GM19193 (cell line): ENCODE data around the gene PTPRT.

Source experiments
- POLR2A ChIP-seq: IDR thresholded peaks from 4 replicates; pipeline ENCODE4 v1.6.1; 2011; ENCODE audit not compliant: insufficient read depth, insufficient read length; ENCODE audit errors: extremely low read depth

The PTPRT gene

DNA sequence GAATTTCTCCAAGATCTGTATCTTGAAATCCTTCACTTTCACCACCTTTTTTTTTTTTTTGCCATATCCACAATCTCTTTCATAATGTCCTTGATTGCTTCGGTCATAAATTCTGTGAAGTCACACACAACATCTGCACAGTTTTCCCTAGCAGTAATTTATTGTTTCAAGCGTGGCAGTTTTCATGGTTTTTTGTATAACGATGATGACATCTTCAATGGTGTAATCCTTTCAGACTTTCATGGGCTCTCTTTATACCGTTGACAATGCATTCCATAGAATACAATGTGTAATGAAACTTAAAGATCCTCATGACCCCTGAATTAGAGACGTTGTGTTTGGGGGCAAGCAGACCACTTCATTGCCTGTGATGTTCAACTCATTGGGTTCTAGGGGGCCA lies 693.1 kb downstream of the PTPRT start:
- TF ChIP-seq POLR2A, result no peak

DNA sequence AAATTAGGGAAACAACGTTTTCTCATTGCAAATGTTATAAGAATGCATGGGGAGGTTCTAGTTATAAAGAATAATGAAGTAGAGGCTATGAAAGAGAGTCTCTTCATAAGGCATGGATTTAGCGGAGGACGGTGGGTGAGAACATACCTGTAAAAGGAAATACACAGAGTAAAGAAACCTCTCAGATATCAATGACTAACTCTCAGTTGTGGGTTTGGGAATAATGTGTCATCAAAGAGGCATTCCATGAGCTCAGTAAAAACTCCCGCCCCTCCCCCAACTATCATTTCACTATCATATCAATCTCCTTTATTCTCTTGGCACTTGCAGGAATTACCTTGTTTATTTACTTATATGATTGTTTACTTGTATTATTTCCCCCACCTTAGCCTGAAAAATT lies 695.4 kb downstream of the PTPRT start:
- no peak for TF ChIP-seq POLR2A

DNA sequence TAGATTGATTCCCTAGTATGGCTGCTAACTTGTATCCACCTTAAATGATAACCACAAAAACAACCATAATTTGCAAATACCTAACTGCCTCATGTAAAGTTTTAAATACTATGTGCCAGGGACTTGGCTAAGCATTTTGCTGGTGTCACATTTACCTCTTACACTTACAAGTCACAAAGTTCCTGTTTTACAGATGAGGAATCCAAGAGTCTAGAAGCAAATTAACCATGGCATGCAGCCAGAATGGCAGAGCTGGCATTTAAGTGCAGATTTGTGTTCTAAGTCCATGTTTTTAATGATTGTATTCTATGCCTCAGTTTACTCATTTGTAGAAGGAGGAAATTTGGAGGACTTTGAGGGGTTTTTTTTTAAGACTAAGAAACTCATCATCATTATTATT lies 696.7 kb downstream of the PTPRT start:
- TF ChIP-seq POLR2A, result no peak

DNA sequence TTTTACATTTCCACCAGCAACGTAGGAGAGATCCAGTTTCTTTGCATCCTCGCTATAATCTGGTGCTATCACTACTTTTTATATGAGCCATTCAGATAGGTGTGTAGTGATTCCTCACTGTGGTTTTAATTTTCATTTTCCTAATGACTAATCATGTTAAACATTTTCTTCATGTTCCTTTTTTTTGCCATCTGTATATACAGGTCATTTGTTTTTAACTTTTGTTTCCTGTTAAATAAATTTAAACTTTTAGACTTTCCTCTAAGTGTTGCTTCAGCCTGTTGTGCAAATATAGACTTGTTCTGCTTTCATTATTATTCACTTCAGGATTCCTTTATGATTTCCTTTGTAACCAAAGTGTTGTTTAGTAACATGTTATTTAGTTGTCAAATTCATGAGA lies 697.4 kb downstream of the PTPRT start:
- TF ChIP-seq POLR2A, result no peak

DNA sequence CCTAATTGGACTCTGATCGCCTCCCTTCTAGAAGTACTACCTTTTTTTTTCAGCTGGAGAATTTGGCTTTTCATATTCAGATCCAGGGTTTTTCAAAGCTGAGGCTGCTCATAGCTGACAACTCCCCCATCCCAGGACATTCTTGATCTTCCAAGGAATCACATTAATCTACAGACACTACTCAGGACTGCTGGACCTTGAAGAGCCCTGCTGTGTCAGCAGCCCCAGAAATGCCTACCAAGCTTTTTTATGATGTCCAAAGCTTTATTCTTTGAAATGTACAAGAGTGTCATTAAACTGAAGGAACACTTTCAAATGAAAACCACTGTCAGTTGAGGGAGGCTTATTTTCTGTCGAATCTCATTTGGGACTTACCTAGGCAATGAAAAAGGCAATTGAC lies 704.1 kb downstream of the PTPRT start:
- no peak for TF ChIP-seq POLR2A

DNA sequence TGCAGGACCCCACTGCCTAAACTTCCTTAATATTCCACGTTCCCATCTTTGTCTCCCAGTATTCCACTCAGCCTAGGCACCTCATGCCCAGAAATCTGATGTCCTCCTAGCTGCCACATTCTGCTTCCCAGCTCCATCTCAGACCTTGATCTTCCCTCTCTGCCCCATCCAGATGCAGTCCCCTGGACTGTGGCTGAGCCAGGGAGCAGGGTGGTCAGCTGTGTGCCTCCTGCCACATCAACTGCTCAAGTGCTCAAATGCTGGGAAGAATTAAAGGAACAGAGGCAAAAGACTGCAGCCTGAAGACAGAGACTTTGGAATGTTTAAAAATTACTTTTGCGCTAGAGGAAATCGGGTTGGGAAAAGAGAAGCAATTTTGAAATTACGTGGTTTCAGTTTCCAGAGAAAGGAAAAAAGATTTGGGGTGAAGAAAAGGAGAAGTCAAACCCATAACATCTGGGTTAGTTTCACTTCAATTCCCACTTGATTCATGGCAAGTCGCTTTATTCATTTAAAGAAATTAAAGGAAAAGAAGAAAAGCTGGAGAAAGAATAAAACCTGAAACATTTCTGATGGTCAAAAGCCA lies 704.8 kb downstream of the PTPRT start:
- no peak for TF ChIP-seq POLR2A

DNA sequence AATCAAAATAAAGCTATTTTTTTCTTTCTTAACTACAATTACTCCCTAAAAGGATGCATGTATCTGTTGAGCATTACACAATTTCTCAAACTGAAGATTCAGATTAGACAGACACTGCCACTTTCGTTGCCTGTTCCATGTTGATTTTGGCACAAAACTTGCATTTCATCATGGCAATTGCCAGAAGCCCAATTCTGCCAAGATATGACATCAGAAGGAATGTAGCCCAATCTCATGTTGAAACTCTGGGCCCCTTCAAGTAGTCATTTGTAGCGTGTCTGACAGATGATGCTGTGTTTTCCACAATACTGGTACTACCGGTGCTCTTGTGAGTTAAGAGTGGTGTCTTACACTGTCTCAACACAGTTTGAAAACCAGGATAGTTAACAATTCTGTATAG lies 705.4 kb downstream of the PTPRT start:
- TF ChIP-seq POLR2A, result no peak

DNA sequence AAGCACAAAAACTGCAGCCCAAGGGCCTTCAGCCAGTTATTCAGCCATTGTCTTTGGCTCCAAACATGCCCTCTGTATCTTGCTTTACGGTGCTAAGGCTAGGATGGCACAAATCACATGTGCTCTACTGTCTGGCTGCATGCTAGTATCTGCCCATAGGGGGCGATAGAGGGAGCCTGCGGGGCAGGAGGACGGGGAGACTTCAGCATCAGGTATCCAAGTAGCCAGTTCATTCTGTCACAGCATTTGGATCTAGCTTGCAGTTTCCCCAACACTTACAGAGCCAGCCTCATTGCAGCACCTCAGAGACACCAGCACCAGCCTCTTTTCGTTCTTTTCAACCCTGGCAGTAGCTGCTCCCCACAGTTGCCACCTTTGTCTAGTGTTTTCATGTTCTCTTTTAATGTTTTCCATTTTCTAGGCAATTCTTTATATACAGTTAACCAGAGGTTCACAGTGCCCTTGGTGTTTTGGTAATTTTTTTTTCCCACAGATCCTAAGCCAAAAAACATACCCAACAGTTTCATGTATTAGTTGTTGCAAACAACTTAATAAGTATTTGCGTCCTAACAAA lies 705.9 kb downstream of the PTPRT start:
- TF ChIP-seq POLR2A, result no peak

DNA sequence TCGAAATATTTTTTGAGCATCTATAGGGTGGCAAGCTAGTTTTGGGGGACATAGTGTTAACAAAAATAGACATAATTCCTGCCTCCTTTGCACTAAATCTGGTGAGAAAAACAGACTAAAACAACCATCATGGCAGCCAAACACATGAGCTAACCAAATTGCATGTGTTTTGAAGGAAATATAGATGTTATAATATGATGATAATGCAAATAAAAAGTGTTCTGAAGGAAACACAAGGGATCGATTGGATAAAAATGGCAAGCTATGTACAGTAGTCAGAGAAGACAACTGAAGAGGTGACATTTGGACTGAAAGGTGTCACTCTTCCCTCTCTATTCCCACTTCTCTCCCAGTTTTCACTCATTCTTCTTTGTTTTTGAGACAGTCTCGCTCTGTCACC lies 706.9 kb downstream of the PTPRT start:
- TF ChIP-seq POLR2A, result no peak

DNA sequence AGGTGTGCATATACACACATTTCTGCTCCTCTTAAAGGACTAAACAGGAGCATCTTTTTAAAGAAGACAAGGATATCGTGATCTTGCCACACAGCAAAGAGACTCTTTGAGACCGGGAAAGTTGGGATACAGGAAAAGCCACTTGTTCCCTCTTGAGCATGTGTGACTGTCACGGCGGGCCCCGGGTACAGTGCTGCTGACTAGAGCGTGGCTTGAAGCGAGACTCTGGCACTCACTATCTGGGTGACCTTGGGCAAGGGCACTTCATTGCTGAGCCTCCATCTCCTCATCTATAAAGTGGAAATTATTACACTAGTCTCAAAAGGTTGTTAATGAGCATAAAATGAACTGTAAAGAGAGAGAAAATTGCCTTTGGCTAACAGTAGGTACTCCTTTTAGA lies 713.9 kb downstream of the PTPRT start:
- no peak for TF ChIP-seq POLR2A

DNA sequence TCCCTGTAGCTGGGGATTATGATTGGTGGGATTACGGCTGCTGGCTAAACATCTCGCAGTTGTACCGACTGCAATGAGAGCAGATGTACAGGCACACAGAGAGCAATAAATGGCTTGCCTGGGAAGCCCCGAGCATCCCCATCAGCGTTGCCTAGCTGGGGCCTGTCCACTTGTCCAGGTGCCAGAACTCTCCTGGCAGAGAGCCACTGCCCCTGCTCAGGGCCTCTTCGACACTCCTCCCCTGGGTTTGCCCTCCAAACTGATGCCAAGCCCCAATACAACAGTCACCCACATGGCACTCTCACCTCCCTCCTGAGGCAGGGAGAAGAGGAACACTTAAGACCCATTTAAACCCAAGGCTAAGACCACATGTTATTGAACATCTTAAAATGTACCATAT lies 715.1 kb downstream of the PTPRT start:
- TF ChIP-seq POLR2A, result no peak

DNA sequence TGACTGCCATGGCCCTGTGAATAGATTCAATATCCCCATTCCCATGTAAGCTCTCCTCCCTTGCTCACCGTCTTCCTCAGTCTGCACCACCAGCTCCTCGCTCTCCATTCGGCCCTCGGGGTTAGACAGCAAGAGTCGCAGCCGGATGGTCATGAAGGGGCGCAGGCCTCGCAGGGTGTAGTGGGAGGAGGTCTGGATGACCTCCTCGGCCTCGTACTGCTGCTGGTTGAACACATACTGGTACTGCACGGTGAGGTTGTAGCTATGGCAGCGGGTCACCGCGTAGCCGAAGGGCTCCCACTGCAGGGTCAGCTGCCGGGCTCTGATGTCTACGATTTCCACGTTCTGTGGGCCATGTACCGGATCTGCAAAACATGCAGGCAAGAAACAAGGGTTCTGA lies 717.5 kb downstream of the PTPRT start:
- TF ChIP-seq POLR2A, result no peak

DNA sequence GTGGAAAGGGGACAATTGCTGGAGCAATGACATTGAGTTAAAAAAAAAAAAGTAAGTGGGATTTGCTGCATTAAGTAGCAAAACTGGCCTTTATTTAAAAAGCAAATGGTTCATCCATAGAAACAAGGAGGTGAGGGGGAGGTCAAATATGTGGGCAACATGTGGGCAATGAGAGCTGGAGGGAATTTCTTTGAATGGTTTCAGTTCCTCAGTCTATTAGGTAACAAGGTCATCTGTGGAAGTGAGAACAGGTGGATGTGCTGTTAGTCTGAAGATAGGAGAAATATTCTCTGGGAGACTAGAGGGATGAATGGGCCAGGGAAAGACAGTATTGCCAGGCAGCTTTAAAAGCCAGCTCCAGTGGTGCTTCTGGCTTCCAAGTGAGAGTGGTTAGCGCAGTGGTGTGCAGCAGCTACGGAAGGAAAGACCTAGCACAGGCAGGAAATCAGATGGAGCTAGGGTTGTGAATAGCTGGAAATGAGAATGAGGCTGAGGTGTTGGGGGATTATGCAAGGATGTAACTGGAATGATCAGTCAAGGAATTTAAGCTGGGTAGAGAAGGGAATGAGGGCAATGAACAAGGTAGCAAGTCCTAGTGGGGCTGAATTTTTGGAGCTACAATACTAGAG lies 727.6 kb downstream of the PTPRT start:
- no peak for TF ChIP-seq POLR2A

DNA sequence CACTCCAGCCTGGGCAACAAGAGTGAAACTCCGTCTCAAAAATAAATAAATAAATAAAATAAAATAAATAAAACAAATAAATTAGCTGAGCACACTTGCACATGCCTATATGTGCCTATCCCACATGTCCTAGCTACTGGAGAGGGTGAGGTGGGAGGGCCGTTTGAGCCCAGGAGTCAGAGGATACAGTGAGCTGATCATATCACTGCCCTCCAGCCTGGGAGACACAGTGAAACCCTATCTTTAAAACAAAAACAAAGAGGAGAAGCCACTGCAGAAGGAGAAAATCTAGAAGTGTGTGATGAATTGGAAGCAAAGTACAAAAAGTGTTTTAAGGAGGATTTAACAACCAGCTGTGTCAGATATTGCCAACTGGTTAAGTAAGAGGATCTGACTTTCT lies 728.4 kb downstream of the PTPRT start:
- no peak for TF ChIP-seq POLR2A

DNA sequence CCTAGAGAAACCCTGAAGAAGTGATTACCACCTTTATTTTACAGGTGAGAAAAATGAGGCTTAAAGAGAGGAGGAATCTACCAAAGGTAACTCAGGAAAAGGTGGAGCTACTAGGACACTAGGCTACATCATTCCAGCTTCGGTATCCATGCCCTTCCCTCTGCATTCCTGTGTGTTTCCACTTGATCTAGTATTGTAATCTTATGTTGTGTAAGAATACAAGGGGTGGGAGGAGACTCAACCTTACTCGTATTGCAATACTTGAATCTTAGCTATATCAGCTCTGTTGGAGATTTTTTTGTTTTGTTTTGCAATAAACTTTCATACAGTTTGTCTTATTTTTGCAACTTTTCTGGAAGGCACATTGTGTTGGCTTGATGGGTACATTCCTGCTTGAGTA lies 742.4 kb downstream of the PTPRT start:
- no peak for TF ChIP-seq POLR2A

DNA sequence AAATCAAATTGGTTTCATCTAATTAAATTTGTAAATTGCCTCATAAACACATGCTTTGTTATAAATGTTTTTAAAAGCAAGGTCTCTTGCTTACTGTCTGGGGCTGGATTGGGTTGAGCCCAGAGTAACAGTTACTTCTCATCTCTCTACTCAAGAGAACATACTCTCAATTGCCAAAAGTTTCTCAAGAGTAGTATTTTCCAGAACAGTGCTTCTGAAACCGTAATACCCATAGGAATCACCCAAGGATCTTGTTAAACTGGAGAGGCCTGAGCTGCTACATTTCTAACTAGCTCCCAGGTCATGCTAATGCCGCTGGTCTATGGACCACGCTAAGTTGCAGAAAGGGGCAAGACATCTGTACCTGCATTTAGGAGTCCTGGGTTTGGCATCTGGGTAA lies 744.9 kb downstream of the PTPRT start:
- no peak for TF ChIP-seq POLR2A

DNA sequence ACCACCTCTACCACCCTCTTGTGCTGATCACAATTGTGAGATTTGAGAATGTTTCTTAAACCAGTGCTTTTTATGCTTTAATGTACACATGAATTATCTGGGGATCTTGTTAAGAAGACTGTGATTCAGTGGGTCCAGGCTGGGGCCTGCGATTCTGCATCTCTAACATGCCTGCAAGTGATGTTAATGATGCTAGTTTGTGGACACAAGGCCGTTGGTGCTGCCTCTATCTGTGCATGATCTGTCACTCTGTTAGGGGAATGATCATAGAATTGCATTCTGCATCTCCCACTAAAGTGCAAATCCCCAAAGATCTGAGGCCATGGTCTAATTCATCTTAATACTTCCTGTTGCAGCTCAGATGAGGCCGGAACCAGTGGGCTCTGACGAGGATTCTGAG lies 746.5 kb downstream of the PTPRT start:
- TF ChIP-seq POLR2A, result no peak

DNA sequence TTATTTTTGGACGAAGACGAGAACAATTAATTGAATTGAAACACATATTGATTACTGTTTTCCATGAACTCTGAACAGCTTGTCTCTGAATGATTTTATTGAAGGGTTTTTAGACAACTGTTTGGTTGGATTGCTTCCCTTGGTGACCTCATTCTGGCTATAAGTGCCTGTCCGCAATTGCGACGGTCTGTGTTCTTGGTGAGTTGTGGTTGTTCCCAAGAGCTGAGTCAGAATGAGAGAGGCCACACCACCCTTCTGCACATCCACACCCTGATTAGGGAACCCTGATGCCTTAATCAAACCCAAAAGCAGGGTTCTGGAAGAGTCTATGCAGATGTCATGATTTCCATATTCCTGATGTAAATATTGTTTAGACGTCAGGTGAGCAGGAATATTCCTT lies 747.0 kb downstream of the PTPRT start:
- no peak for TF ChIP-seq POLR2A

DNA sequence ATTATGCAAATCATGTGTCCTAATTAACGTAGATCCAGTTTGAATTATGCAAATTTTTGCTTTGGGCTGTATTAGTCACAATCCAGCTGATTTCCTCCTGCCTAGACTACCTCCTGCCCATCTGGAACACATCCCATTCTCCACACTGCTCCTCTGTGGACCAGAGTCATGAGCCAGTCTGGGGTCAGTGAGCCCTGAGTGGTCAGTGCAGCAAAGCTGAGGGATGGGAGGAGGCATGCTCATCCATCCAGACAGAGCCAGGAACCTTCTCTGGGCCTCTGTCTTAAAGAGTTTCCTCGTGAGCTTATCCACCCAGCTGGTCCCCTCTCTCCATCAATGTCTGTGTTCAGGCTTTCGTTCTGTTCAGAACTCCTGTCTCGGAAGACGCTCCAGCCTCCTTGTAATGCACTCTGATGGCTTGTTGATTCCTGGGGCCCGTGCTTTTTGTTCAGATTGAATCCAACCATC lies 747.8 kb downstream of the PTPRT start:
- no peak for TF ChIP-seq POLR2A
